Measurements from ENCODE around the gene STRN3. TPM values are rescaled to one million over a fixed set of nuclear protein-coding genes. Genes with fewer than 3 reads are reported as not detected.
A peak's percentile ranks its signal among the peaks of the same experiment; 100 is the strongest.

The STRN3 gene
- total and polyA plus RNA-seq, 2 of the 4 experiments (the other 2 are of a cell fraction) = 10.8 to 78.7 TPM

DNA sequence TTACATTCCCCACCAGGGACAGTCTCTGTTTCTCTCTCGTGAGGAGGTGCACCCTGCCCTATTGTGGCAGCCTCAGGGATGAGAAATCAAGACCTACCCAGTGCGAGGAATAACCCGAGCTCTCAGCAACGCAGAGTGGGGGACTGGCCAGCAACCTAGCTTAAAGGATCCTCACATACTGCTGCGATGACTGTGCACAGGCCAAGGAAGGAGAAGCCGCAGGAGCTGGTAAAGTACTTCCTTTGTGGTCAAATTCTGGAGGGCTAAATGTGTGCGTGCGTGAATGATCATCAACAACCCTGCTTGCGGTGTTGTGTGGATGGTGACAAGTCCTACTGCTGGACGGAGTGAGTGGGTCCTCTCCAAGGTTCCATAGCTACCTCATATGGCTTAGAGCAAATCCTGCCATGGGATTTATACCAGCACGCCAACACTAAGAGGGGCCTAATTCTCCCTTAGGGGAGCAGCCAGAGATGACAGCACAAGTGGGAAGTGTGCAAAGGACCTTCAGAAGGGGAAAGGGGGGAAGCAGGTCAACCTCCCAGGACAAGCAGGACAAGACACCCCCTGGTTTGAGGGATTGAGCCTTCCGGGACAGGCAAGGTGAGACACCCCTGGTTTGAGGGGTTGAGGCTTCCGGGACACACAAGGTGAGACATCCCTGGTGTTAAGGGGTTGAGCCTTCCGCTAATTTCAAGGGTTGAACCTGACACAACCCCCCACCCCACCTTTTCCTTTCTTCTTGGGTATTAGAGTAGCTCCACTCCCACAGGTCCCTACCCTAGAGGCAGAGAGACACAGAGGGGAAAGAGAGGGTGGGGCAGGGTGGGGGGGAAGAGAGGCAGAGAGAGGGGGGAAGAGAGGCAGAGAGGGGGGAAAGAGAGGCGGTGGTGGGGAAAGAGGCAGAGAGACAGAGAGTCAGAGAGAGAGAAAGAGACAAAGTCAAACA lies 59.5 kb downstream of the STRN3 start:
- H3K9ac ChIP-seq (ENCODE audit: low read depth, low read length) = no peak overlapping the region
- no peak overlapping the region for H3K4me2 ChIP-seq (ENCODE audit: low read depth, low read length)
- H2BK20ac ChIP-seq (ENCODE audit: low read depth, low read length) = no peak overlapping the region
- CTCF ChIA-PET = no interaction called here
- no peak overlapping the region for H4K5ac ChIP-seq (ENCODE audit: low read depth, low read length)
- no peaks in the 10 kb centered on the region for H3K4me1 ChIP-seq (ENCODE audit: control insufficient read depth, insufficient read depth, low read length)
- peaks cover 12% of the 10 kb centered on the region for H3K36me3 ChIP-seq (ENCODE audit: control insufficient read depth, insufficient read depth, low read length)
- POLR2A ChIA-PET (ENCODE audit: unreplicated experiment) = no interaction called here
- DNase-seq = peak; percentile 26
- no peak overlapping the region for H3K27ac ChIP-seq (ENCODE audit: insufficient read depth, low read length)
- 100% methylated on average over 1 of the region's 15 CpGs; no CpG with 5 or more reads in 1 of the 2 experiments for WGBS, 2 experiments (ENCODE audit: extremely low coverage in 2 of 2, insufficient read length in 1 of 2)
- no peak overlapping the region for H3K23ac ChIP-seq (ENCODE audit: low read depth, low read length)
- ATAC-seq (ENCODE audit: low read depth) = no peak
- H3K4ac ChIP-seq (ENCODE audit: low read depth, low read length) = no peak overlapping the region
- H3K9me1 ChIP-seq (ENCODE audit: insufficient read depth, low read length) = peaks cover 4% of the 10 kb centered on the region; the same call in 1 of the 2 replicates
- no peak overlapping the region for H2AFZ ChIP-seq (replicated peaks; ENCODE audit: low read length, poor library complexity)
- TF ChIP-seq RAD21 (IDR thresholded peaks at IDR 0.05; ENCODE audit: low read length) (no peak), SMC3 (IDR thresholded peaks at IDR 0.05; ENCODE audit: low read depth, low read length) (no peak), FOS (IDR thresholded peaks at IDR 0.05; ENCODE audit: low read depth, low read length) (no peak), RFX5 (IDR thresholded peaks at IDR 0.05; ENCODE audit: low read depth, low read length) (no peak), MXI1 (IDR thresholded peaks at IDR 0.05; ENCODE audit: borderline replicate concordance, low read depth, low read length) (no peak), POLR2A (IDR thresholded peaks at IDR 0.05; ENCODE audit: low read depth, low read length) (no peak), RCOR1 (IDR thresholded peaks at IDR 0.05; ENCODE audit: insufficient replicate concordance, low read length) (no peak), CHD1 (IDR thresholded peaks at IDR 0.05; ENCODE audit: low read depth, low read length) (no peak), NFE2L2 (IDR thresholded peaks at IDR 0.05; ENCODE audit: low read depth, low read length) (no peak), MAZ (IDR thresholded peaks at IDR 0.05; ENCODE audit: borderline replicate concordance, low read depth, low read length) (no peak), CEBPB (IDR thresholded peaks at IDR 0.05; ENCODE audit: low read depth, low read length) (no peak)
- TF ChIP-seq, protein P1, sequence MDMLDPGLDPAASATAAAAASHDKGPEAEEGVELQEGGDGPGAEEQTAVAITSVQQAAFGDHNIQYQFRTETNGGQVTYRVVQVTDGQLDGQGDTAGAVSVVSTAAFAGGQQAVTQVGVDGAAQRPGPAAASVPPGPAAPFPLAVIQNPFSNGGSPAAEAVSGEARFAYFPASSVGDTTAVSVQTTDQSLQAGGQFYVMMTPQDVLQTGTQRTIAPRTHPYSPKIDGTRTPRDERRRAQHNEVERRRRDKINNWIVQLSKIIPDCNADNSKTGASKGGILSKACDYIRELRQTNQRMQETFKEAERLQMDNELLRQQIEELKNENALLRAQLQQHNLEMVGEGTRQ (IDR thresholded peaks at IDR 0.05; ENCODE audit: low read depth, low read length) = no peak
- TF ChIP-seq, protein P2, sequence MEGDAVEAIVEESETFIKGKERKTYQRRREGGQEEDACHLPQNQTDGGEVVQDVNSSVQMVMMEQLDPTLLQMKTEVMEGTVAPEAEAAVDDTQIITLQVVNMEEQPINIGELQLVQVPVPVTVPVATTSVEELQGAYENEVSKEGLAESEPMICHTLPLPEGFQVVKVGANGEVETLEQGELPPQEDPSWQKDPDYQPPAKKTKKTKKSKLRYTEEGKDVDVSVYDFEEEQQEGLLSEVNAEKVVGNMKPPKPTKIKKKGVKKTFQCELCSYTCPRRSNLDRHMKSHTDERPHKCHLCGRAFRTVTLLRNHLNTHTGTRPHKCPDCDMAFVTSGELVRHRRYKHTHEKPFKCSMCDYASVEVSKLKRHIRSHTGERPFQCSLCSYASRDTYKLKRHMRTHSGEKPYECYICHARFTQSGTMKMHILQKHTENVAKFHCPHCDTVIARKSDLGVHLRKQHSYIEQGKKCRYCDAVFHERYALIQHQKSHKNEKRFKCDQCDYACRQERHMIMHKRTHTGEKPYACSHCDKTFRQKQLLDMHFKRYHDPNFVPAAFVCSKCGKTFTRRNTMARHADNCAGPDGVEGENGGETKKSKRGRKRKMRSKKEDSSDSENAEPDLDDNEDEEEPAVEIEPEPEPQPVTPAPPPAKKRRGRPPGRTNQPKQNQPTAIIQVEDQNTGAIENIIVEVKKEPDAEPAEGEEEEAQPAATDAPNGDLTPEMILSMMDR (conservative IDR thresholded peaks at IDR 0.05; ENCODE audit: low read depth, low read length) = no peak
- TF ChIP-seq, protein P3, sequence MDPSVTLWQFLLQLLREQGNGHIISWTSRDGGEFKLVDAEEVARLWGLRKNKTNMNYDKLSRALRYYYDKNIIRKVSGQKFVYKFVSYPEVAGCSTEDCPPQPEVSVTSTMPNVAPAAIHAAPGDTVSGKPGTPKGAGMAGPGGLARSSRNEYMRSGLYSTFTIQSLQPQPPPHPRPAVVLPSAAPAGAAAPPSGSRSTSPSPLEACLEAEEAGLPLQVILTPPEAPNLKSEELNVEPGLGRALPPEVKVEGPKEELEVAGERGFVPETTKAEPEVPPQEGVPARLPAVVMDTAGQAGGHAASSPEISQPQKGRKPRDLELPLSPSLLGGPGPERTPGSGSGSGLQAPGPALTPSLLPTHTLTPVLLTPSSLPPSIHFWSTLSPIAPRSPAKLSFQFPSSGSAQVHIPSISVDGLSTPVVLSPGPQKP (IDR thresholded peaks at IDR 0.05; ENCODE audit: borderline replicate concordance, low read depth, low read length) = no peak
- H2AK5ac ChIP-seq (ENCODE audit: low read depth, low read length) = no peak overlapping the region
- no peak overlapping the region for H2BK5ac ChIP-seq (ENCODE audit: low read depth, low read length, poor library complexity, severe bottlenecking)
- no peak overlapping the region for H4K8ac ChIP-seq (ENCODE audit: low read depth in 2 of 2, low read length in 2 of 2)
- no peak overlapping the region for H2AK9ac ChIP-seq (replicated peaks; ENCODE audit: low read depth, low read length, poor library complexity)
- H3K79me1 ChIP-seq (ENCODE audit: low read depth in 1 of 2, low read length in 2 of 2) = peaks cover 16 to 66% of the 10 kb centered on the region in 2 experiments
- H3K9me3 ChIP-seq (ENCODE audit: control insufficient read depth, insufficient read depth, low read length) = peaks cover 12% of the 10 kb centered on the region
- no peak overlapping the region for H3K14ac ChIP-seq (replicated peaks; ENCODE audit: low read depth, low read length)
- in situ Hi-C loops (cut with MboI; ENCODE audit: low sequenced_read_pairs) = no loop called here
- peaks cover 76% of the 10 kb centered on the region for H4K20me1 ChIP-seq (ENCODE audit: insufficient read depth, low read length)
- H3K18ac ChIP-seq (ENCODE audit: low read depth, low read length) = no peak overlapping the region
- H3K56ac ChIP-seq (ENCODE audit: extremely low read depth, insufficient read depth, low read length) = no peak overlapping the region
- H4K91ac ChIP-seq (ENCODE audit: insufficient read depth, low read depth, low read length) = no peak overlapping the region
- dilution Hi-C loops (cut with HindIII; ENCODE audit: low sequenced_read_pairs, unreplicated experiment) = no loop called here
- BruUV-seq (replicated peaks) = no TSS peak
- no peak overlapping the region for H2BK15ac ChIP-seq (ENCODE audit: low read depth, low read length)
- intact Hi-C loops (cut with micrococcal nuclease) = no loop called here
- no peak overlapping the region for H2BK120ac ChIP-seq (ENCODE audit: low read depth, low read length)
- no peak overlapping the region for H3K4me3 ChIP-seq (ENCODE audit: insufficient read depth, low read depth, low read length)
- no peaks in the 10 kb centered on the region for H3K27me3 ChIP-seq (ENCODE audit: control insufficient read depth, insufficient read depth, low read length)

All from IMR-90 (cell line).